Endometrium (tissue), 2 donors: ENCODE data around the gene RETREG3.
"Not testable (repeated sequence)": the region's sequence is repeated elsewhere in the genome, so short reads cannot be mapped to it uniquely, and the experiment has no call there.

ENCODE experiments used
- FAIRE-seq: peaks from 2 replicates; lab custom pipeline; 2012; peaks lifted over from hg19 to GRCh38; lab: Jason Lieb, UNC
- donor health status: control.
- donor health status: control.

The RETREG3 gene

GRCh38 chr17:42571435-42572225 lies 37.5 kb downstream of the RETREG3 start:
- no peak for FAIRE-seq

- FAIRE-seq, result no peak
These were observed 40.6 kb downstream of the RETREG3 start for GRCh38 chr17:42568341-42569111.

GRCh38 chr17:42566883-42567573 lies 42.1 kb downstream of the RETREG3 start, which contains the start of gene MLX:
Gene MLX, plus strand, starts transcription at chr17:42567100. Its CDS starts 25 bp downstream, at chr17:42567125.
- FAIRE-seq, result no peak

- FAIRE-seq, result no peak
These were observed 42.8 kb downstream of the RETREG3 start for GRCh38 chr17:42566215-42566882.

GRCh38 chr17:42565523-42566214 lies 43.5 kb downstream of the RETREG3 start:
- no peak for FAIRE-seq

- no peak for FAIRE-seq
These were observed 44.2 kb downstream of the RETREG3 start for GRCh38 chr17:42564815-42565522.

GRCh38 chr17:42563950-42564349 lies 45.2 kb downstream of the RETREG3 start:
- no peak for FAIRE-seq

GRCh38 chr17:42563543-42563942 lies 45.6 kb downstream of the RETREG3 start:
- no peak for FAIRE-seq

GRCh38 chr17:42563143-42563509 lies 46.0 kb downstream of the RETREG3 start:
- FAIRE-seq, result no peak

GRCh38 chr17:42562388-42563142 lies 46.6 kb downstream of the RETREG3 start:
- no peak for FAIRE-seq

GRCh38 chr17:42561897-42562387 lies 47.2 kb downstream of the RETREG3 start, which contains the start of gene COASY:
Gene COASY, plus strand, starts transcription at chr17:42562148. Its CDS starts 475 bp downstream, at chr17:42562623.
- FAIRE-seq, result peak; percentile 76

- FAIRE-seq, result no peak
These were observed 48.9 kb downstream of the RETREG3 start for GRCh38 chr17:42560246-42560645.

- FAIRE-seq, result no peak
These were observed 50.1 kb downstream of the RETREG3 start for GRCh38 chr17:42559075-42559474.

- not testable (repeated sequence) for FAIRE-seq
These were observed 53.1 kb downstream of the RETREG3 start for GRCh38 chr17:42555961-42556617.

- FAIRE-seq, result no peak
These were observed 54.0 kb downstream of the RETREG3 start for GRCh38 chr17:42555122-42555622.

GRCh38 chr17:42554250-42555121 lies 54.7 kb downstream of the RETREG3 start:
- FAIRE-seq, result no peak

- no peak for FAIRE-seq
These were observed 55.3 kb downstream of the RETREG3 start for GRCh38 chr17:42553866-42554249.
